HT1080 (cell line): ENCODE measurements around the gene ACAA1. TPM values are rescaled to one million over a fixed set of nuclear protein-coding genes. Genes with fewer than 3 reads are reported as not detected.
"Not testable (repeated sequence)": the region's sequence is repeated elsewhere in the genome, so short reads cannot be mapped to it uniquely, and the experiment has no call there.

ENCODE experiments used
- DNase-seq: peaks from one replicate; pipeline ENCODE4 v3.0.0-alpha.2; 2015; ENCODE audit warnings: low read depth
- small RNA-seq: library from RNA; depleted of rRNA; stranded (forward); fragments of <200 nt; gene quantifications from one replicate; pipeline ENCODE3, GENCODE V24; 2014
- total RNA-seq: library from RNA; depleted of rRNA; stranded (reverse); fragments of >200 nt; shearing (Covaris generic); gene quantifications from 2 replicates; pipeline ENCODE4 v1.2.3, GENCODE V29; 2014; rRNA removed

ACAA1 gene
- total RNA-seq, 1 experiment from 2014 or later = 14.2 TPM

DNA sequence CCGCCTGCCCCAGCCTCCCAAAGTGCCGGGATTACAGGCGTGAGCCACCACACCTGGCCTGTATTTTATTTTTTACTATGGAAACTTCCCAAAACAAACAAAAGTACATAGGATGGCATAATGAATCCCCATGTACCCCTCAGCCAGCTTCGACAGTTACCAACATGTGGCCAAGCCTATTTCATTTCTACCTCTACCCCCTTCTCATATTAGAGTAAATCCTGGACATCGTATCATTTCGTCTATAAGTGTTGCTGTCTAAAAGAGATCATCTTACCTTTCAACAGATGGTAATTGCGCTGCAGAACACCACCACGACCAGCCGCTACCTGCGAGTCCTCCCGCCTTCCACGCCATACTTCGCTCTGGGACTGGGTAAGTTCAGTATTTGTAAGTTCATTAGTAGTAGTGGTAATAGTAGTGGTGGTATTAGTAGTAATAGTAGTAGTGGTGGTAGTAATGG, 53.0 kb downstream of the ACAA1 start:
- DNase-seq = no peak

DNA sequence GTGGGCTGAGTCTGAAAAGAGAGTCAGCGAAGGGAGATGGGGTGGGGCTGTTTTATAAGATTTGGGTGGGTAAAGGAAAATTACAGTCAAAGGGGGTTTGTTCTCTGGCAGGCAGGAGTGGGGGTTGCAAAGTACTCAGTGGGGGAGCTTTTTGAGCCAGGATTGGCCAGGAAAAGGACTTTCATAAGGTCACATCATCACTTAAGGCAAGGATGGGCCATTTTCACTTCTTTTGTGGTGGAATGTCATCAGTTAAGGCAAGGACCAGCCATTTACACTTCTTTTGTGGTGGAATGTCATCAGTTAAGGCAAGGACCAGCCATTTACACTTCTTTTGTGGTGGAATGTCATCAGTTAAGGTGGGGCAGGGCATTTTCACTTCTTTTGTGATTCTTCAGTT, 53.7 kb downstream of the ACAA1 start:
- DNase-seq = not testable (repeated sequence)

DNA sequence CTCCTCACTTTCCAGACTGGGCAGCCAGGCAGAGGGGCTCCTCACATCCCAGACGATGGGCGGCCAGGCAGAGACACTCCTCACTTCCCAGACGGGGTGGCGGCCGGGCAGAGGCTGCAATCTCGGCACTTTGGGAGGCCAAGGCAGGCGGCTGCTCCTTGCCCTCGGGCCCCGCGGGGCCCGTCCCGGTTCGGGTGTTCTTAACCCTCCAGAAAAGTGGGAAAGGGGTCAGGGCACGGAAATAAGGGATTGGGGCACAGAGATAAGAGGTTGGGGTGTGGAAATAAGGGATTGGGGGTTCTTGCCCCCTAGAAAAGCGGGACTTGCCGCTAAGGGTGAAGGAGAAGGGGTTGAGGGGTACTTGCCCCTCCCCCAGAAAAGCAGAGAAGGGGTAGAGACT, 54.6 kb downstream of the ACAA1 start:
- not testable (repeated sequence) for DNase-seq

GRCh38 chr3:38077073-38077472, 59.9 kb downstream of the ACAA1 start:
- not testable (repeated sequence) for DNase-seq

Small RNA genes lying within 50 kb of the gene (small RNA-seq; reads per million reads assigned to genes)
- not detected for gene RF00019

Other genes starting within 250 kb of the ACAA1 start
- gene VILL, start 146.3 kb downstream of the ACAA1 start, total RNA-seq = 1.0 and 1.1 TPM in 2 replicates
- gene PLCD1, start 107.5 kb downstream of the ACAA1 start, total RNA-seq = 1.9 and 3.6 TPM in 2 replicates
- gene DLEC1, start 97.9 kb downstream of the ACAA1 start, total RNA-seq = not detected in 2 replicates
- gene MYD88, start 1.5 kb upstream of the ACAA1 start, total RNA-seq = 0.03 TPM in 1 of 2 replicates, not detected in the other
- 28.5 and 35.6 TPM in 2 replicates for gene OXSR1, start 28.4 kb upstream of the ACAA1 start, total RNA-seq
- gene SLC22A13, start 128.7 kb upstream of the ACAA1 start, total RNA-seq = 0.07 TPM in 1 of 2 replicates, not detected in the other
- not detected in 2 replicates for gene SLC22A14, start 145.2 kb upstream of the ACAA1 start, total RNA-seq
- 11.0 and 11.6 TPM in 2 replicates for gene XYLB, start 209.7 kb upstream of the ACAA1 start, total RNA-seq